Psoas muscle (tissue), 8 donors: ENCODE data around the gene RAB11FIP3. TPM values are rescaled to one million over a fixed set of nuclear protein-coding genes. Genes with fewer than 3 reads are reported as not detected.
"Not testable (repeated sequence)": the region's sequence is repeated elsewhere in the genome, so short reads cannot be mapped to it uniquely, and the experiment has no call there.

Experiments used
- ATAC-seq, 4 donors: fragments of 200-7000 bp; cut with Tn5 transposase; one replicate each; pipeline ENCODE4 v1.9.1; 2020; ENCODE audit warnings: moderate library complexity in 3 of 4, mild to moderate bottlenecking in 2 of 4
- DNase-seq, 2 donors: peaks; one replicate each; pipeline ENCODE4 v3.0.0-alpha.2; 2020
- H3K27ac ChIP-seq: fragments of 200-600 bp; one replicate; pipeline ENCODE4 v1.8.0; 2022
- H3K27me3 ChIP-seq, 3 donors: fragments of 200-600 bp in 1 of 3; one replicate each; pipeline versions ENCODE4 v1.6.1 to v1.8.0; 2013 to 2022; ENCODE audit warnings: low read length in 2 of 3, mild to moderate bottlenecking in 2 of 3, moderate library complexity in 1 of 3; ENCODE audit not compliant: insufficient read depth in 3 of 3
- H3K36me3 ChIP-seq, 2 donors: fragments of 200-600 bp in 1 of 2; one replicate each; pipeline versions ENCODE4 v1.6.1 to v1.8.0; 2013 to 2022; ENCODE audit warnings: low read depth in 1 of 2, mild to moderate bottlenecking in 1 of 2, moderate library complexity in 1 of 2; ENCODE audit not compliant: insufficient read depth in 1 of 2
- H3K4me1 ChIP-seq: fragments of 200-600 bp; one replicate; pipeline ENCODE4 v1.8.0; 2022
- H3K4me3 ChIP-seq: fragments of 200-600 bp; one replicate; pipeline ENCODE4 v1.8.0; 2022; ENCODE audit warnings: mild to moderate bottlenecking
- H3K9me3 ChIP-seq: fragments of 200-600 bp; one replicate; pipeline ENCODE4 v1.8.0; 2022
- WGBS, 3 donors: extraction: QIAGEN DNeasy Blood & Tissue Kit; methylation state at CpG; one replicate each; pipeline versions ENCODE4 v1.1.6 to v1.1.7; 2013; 5-methylcytosine and 5-hydroxymethylcytosine counted together
- intact Hi-C, 2 donors: fragments of 100-400 bp; cut with DNase I; formaldehyde crosslinking; loops; one replicate each; pipeline versions ENCODE4 v1.11.0 to v1.14.2; 2022
- polyA plus RNA-seq, 3 donors: library from polyadenylated mRNA; stranded (reverse); fragments of 200-250 nt; gene quantifications; one replicate each; pipeline ENCODE4 v1.2.3, GENCODE V29; 2013
- total RNA-seq, 4 donors: library from RNA; stranded (reverse); fragmentation: NEBNext Ultra II Directional in 2 of 4; extraction: Animal tissue kit (Norgen Biotek cat#: 25700) in 2 of 4; gene quantifications; one replicate each; pipeline versions ENCODE4 v1.2.1 to v1.2.4, GENCODE V29; 2021 to 2023
- TF ChIP-seq, protein P1 (sequence below): fragments of 200-600 bp; IDR thresholded peaks from one replicate; pipeline ENCODE4 v1.8.0; 2022; ENCODE audit warnings: antibody characterized with exemption
- donor health status: healthy with polysubstance abuse.
- donor health status: DM: no; HTN: no; CAD: no; lungs with moderate emphysema.
- donor health status: Bipolar disorder and iron deficiency.
- donor health status: healthy.
- donor health status: DM: yes; HTN: yes; CAD: no.
- donor health status: DM: no; HTN: no; CAD: no.
- donor health status: DM: no; HTN: no; CAD: no.
- donor health status: DM: yes; HTN: yes; CAD: no.

Gene RAB11FIP3
- total and polyA plus RNA-seq, 7 donors: 20.3 to 89.5 (median 44.7) TPM

DNA sequence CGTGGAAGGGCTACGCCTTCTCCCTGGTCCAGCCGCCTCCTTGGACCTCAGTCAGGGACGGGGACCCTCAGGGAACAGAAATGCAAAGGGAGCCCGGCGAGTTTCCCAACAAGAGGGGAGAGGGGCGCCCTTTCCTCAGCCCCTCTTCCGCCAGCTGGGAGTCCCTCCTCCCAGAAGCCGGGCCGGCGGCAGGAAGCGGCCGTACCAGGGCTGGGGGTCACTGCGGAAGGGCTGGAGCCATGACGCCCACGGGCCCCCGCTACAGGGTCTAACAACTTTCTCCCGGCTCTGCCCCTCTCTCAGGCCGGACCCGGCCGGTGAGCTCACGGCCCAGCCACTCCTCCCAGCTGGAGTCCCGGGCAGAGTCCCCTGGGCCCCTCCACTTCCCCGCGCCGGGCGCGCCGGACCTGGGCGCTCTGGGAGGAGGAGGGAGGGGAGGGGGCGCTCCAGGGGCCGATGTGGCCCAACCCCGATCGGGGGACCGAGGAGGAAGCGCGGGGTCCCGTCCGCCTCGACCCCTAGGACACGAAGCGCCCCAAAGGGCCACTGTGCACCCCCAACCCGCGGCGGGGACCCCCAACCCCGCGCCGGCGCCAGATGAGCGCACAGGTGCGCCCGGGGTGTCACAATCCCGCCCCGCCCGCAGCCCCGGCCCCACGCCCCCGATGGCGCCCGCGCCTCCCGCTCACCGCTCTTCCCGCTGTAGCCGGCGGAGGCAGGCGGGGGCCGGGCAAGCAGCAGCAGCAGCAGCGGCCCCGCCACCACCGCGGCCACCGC lies 44.2 kb upstream of the RAB11FIP3 start:
- peak overlapping the region; percentile 65 for H3K27ac ChIP-seq
- TF ChIP-seq, protein P1, sequence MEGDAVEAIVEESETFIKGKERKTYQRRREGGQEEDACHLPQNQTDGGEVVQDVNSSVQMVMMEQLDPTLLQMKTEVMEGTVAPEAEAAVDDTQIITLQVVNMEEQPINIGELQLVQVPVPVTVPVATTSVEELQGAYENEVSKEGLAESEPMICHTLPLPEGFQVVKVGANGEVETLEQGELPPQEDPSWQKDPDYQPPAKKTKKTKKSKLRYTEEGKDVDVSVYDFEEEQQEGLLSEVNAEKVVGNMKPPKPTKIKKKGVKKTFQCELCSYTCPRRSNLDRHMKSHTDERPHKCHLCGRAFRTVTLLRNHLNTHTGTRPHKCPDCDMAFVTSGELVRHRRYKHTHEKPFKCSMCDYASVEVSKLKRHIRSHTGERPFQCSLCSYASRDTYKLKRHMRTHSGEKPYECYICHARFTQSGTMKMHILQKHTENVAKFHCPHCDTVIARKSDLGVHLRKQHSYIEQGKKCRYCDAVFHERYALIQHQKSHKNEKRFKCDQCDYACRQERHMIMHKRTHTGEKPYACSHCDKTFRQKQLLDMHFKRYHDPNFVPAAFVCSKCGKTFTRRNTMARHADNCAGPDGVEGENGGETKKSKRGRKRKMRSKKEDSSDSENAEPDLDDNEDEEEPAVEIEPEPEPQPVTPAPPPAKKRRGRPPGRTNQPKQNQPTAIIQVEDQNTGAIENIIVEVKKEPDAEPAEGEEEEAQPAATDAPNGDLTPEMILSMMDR: no peak

GRCh38 chr16:381789-382717 lies 43.4 kb upstream of the RAB11FIP3 start, which contains the start of gene PGAP6:
TSS of gene PGAP6 (minus strand) at chr16:381978. CDS start at chr16:381821, 157 bp downstream.
- no peaks in the 10 kb centered on the region for H3K27me3 ChIP-seq
- 0% methylated on average over 30 to 110 of the region's 123 CpGs for WGBS, 3 donors

More for the DNA sequence above, 44.2 kb upstream of the RAB11FIP3 start:
- 1 to 4% (median 3%) methylated on average over 19 to 73 of the region's 73 CpGs for whole genome bisulfite sequencing, 3 donors
- peak in 1 of 2 donors; percentile 52 for DNase-seq
- H3K4me1 ChIP-seq: peaks cover 32% of the 10 kb centered on the region
- no peaks in the 10 kb centered on the region for H3K9me3 ChIP-seq
- peak overlapping the region; percentile 94 for H3K4me3 ChIP-seq
- H3K27me3 ChIP-seq: no peaks in the 10 kb centered on the region
- peaks cover 0 to 13% of the 10 kb centered on the region in 2 donors for H3K36me3 ChIP-seq
- intact Hi-C loops: no loop called here
- ATAC-seq: peak; percentile 25 to 55 (median 38)

DNA sequence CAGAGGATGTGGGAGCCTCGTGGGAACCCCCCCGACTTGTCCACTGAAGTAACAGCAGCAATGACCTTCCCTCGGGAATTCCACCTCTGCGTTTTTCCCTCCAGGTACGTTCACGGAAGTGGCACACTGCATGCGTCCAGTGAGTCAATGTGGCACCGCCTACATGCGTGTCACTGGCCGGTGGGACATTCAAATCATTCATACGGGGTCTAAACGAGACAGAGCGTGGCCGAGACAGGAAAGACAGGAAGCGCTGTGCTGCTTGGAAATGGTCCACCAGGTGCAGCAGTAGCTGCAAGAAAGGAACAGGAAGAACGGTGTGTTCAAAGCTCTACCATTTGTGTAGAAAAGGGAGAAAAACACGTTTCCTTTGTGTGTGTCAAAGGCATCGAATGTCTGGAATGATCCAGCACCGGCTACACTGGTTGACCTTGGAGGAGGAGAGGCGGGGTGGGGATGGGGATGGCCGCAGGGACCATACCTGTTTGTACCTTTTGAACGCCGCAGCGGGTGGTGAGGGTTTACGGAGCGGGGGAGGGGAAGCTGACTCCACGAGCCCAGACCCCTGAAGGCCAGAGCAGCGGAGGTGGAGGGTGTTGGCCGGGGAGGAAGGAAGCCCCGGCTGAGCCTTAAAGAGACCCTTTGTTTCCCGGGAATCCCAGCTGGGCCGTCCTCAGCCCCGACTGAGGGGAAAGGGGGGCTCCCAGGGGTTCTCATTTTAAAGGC lies 42.0 kb upstream of the RAB11FIP3 start:
- Histone ChIP-seq H3K27ac (peak overlapping the region; percentile 82), H3K9me3 (no peaks in the 10 kb centered on the region), H3K4me3 (peak overlapping the region; percentile 96), H3K27me3 (no peaks in the 10 kb centered on the region), H3K4me1 (peaks cover 48% of the 10 kb centered on the region), H3K36me3 (no peaks in the 10 kb centered on the region)
- TF ChIP-seq, protein P1: no peak
- 55 to 59% (median 59%) methylated on average over 33 of the region's 33 CpGs for WGBS, 3 donors
- intact Hi-C loops: no loop called here
- DNase-seq (no peak), ATAC-seq (no peak)

More at GRCh38 chr16:381789-382717, 43.4 kb upstream of the RAB11FIP3 start, which contains the start of gene PGAP6:
- DNase-seq: peak; percentile 75 to 85
- peaks cover 0 to 5% of the 10 kb centered on the region in 2 donors for H3K36me3 ChIP-seq
- TF ChIP-seq, protein P1: no peak
- intact Hi-C loops: no loop called here
- peak within 1 kb of the TSS; percentile 82 for H3K27ac ChIP-seq
- H3K4me3 ChIP-seq: peak within 1 kb of the TSS; percentile 96
- H3K4me1 ChIP-seq: peaks cover 39% of the 10 kb centered on the region
- H3K9me3 ChIP-seq: no peaks in the 10 kb centered on the region
- peak; percentile 71 to 82 (median 77) for ATAC-seq

DNA sequence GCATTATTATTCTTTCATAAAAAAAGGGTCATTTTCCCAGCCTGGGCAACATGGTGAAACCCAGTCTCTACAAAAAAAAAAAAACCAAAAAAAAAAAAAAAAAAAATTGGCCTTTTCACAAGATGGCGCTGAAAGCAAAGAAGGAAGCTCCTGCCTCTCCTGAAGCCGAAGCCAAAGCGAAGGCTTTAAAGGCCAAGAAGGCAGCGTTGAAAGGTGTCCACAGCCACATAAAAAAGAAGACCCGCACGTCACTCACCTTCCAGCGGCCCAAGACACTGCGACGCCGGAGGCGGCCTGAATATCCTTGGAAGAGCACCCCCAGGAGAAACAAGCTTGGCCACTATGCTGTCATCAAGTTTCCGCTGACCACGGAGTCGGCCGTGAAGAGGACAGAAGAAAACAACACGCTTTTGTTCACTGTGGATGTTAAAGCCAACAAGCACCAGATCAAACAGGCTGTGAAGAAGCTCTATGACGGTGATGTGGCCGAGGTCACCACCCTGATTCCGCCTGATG lies 38.8 kb upstream of the RAB11FIP3 start:
- H3K27ac ChIP-seq: peak overlapping the region; percentile 70
- DNase-seq (no peak), ATAC-seq (peak in 1 of 4 donors; percentile 2)
- TF ChIP-seq, protein P1: no peak
- intact Hi-C loops: no loop called here
- 32 to 67% (median 38%) methylated on average over 19 of the region's 19 CpGs for WGBS, 3 donors
- H3K27me3 ChIP-seq: no peaks in the 10 kb centered on the region
- peaks cover 40% of the 10 kb centered on the region for H3K4me1 ChIP-seq
- no peaks in the 10 kb centered on the region for H3K36me3 ChIP-seq
- H3K4me3 ChIP-seq: peak overlapping the region; percentile 2
- H3K9me3 ChIP-seq: no peaks in the 10 kb centered on the region

DNA sequence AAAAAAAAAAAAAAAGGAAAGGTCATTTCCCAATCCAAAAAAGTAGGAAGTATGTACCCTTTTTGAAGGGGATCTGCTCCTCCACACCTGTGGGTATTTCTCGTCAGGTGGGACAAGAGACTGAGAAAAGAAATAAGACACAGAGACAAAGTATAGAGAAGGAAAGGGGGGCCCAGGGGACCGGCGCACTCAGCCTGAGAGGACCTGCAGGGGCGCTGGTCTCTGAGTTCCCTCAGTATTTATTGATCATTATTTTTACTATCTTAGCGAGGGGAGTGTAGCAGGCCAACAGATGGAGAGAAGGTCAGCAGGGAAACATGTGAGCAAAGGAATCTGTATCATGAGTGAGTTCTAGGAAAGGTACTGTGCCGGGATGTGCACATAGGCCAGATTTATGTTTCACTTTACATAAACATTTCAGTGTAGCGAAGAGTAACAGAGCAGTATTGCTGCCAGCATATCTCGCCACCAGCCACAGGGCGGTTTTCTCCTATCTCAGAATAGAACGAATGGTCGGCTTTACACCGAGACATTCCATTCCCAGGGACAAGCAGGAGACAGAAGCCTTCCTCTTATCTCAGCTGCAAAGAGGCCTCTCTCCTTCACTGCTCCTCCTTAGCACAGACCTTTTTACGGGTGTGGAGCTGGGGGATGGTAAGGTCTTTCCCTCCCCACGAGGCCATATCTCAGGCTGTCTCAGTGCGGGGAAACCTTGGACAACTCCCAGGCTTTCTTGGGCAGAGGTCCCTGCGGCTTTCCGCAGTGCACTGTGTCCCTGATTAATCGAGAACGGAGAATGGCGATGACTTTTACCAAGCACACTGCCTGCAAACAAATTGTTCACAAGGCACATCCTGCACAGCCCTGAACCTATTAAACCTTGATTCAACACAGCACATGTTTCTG lies 37.4 kb upstream of the RAB11FIP3 start:
- H3K27me3 ChIP-seq, DNase-seq, H3K36me3 ChIP-seq, H3K9me3 ChIP-seq, intact Hi-C loops: not testable (repeated sequence)
- Histone ChIP-seq H3K4me3 (peak overlapping the region; percentile 19), H3K27ac (peak overlapping the region; percentile 32), H3K4me1 (peaks cover 33% of the 10 kb centered on the region)
- ATAC-seq: peak in 1 of 4 donors; percentile 22
- 33 to 41% (median 40%) methylated on average over 20 of the region's 20 CpGs for WGBS, 3 donors
